Activated CD8-positive, alpha-beta memory T cell treated with anti-CD3 and anti-CD28 coated beads for 24 hours (primary cell): ENCODE data around the gene ZNF750.

Experiments
- DNase-seq: peaks from one replicate; pipeline ENCODE4 v3.0.0-alpha.2; 2020

Gene ZNF750

DNA sequence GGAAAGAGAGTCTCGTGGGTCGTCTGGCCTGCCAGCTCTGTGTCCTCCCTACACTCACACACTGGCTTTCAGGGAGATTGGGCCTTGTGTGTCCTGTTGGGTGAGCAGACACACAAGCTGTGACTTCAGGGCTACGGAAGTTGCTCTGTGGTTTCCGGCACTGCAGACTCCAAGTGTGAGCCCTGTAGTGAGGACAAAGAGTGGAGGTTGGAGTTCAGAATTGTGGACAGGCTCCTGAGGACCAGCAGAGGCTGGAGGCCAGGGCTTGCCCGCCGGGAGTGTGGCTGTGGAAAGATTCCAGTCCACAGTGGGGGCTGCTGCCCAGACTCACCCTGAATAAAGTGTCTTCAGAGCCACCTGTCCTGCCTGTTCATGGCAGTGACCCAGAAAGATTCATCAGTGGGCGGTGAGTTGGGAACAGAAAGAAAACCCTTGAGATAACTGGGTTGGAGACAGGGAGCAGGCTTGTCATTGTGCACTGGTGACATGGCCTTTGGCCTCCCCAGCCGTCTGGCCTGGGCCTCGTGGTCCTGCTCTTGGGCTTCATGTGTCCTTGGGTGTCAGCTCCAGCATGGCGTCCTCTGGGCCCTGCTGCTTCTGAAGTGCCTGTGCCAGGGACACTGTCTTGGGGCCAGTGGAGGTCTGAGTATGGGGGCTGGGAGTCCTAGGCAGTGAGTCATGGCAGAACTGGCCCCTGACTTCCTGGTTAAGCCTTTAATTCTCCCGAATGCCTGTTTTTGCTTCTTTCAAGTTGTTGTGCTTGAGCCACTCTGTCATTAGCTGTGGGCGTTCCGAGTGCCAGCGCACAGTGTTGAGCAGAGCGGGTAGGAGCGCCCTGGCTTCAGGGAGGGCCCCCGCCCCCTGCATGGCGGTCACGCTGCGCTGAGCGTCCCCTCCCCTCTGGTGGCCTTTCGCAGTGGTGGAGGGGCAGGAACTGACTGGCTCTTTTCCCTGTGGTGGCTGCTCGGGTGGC, 19.9 kb upstream of the ZNF750 start:
- DNase-seq, result peak; percentile 72

DNA sequence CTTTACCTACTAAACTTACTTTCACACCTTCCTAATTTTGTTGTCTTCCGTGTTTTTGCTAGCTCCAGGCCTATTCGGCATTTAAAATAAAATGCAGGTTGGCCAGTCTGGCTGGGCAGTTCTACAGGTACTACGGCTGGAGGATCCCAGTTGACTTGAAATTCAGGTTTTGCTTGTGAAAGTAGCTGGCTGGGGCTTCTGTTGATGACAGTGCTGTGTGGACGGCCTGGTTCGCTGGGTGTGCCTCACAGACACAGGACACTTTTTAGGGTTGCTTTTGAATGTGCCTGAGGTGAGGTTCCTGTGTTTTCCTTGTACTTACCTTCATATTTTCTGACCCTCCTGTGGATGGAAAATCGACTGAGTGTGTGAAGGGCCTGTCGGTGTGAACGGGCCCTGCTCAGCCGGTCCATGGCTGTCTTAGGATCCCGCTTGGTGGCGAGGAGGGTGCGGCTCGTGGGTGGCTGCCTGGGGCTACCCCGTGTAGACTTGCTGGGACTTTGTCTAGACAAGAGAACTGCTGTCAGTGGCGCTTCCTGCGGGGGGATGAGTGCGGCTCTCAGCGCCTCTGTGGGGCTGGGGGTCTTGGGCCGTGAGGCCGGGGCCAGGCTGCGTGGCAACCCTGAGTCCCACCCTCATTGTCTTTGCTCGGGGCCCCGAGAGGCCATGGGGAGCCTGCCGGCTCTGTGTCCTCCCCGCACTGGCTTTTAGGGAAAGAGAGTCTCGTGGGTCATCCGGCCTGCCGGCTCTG, 18.7 kb upstream of the ZNF750 start:
- no peak for DNase-seq

DNA sequence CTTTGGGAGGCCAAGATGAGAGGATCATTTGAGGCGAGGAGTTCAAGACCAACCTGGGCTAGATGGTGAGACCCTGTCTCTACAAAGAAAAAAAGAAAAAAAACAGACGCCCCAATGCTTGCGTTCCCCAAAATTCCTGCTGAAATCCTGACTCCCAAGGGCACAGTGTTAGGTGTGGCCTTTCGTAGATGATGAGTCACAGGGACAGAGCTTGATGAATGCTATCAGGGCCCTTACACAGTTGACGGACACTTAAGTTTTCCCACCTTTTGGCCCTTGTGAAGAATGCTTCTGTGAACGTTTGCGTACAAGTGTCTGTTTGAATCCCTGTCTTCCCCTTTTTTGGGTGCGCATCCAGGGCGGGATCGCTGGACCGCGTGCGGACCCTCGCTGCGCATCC, 16.5 kb upstream of the ZNF750 start:
- no peak for DNase-seq

DNA sequence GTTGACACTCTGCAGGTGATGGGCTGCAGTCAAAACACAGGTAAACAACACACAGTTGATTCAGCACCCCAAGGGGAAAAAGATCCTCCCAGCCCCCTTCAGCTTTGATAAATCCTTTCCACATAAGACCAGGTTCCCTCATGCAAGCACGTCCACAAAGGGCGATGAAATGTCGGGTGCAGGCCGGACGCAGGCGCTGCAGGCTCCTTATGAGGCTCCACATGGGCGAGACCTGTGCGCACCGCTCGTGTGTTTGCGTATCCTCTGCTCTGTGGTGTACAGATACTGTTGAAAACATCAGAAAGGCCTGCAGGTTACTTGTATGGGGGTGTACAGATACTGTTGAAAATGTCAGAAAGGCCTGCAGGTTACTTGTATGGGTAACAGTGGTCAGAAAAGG, 14.4 kb upstream of the ZNF750 start:
- DNase-seq, result no peak

DNA sequence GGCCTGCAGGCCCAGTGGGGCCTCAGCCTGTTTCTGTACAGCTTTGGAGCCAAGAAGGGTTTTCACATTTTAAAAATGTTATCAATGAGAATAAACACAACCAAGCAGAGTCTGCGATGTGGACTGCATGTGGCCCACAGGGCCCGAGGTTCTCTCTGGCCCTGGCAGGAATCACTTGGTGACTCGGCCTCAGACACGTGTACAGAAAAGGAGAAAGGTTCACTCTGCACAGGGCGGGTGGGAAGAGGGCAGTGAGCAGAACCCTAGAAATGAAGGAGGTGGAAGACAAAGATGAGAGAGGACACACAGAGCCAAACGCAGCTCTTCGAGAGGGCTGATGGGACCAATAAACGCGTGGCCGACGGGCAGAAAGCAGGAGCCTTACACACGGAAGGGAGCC, 11.6 kb upstream of the ZNF750 start:
- DNase-seq, result no peak

DNA sequence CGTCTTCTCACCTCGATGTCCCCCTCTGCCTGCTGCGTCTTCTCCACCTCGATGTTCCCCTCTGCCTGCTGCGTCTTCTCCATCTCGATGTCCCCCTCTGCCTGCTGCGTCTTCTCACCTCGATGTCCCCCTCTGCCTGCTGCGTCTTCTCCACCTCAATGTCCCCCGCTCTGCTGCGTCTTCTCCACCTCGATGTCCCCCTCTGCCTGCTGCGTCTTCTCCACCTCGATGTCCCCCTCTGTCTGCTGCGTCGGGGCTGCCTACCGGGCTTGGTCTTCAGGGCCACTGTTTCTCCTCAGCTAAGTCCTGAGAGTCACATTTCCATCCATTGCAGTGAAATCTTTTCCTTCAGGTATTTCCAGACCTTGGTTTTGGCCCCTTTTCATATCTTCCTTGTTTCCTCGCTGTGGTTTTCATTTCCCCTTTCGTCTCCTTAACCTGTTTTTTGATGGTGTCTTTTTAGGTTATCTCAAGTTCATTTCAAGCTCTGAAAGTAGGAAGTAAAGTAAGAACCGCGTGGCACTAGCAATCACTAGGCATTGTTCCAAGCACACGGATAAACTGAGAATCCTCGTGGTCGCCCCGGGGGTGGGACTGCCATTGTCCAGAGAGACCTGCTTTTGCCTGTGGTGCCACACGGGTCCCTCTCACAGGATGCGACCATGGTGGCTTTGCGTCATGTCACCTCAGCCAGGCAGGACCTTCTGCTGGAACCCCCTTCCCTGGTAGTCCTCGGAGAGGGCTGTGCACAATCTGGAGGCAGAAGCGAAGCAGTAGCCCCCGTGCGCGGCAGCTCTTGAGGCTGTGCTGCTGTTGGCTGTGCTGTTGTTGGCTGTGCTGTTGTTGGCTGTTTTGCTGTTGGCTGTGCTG, 9.5 kb upstream of the ZNF750 start:
- no peak for DNase-seq

DNA sequence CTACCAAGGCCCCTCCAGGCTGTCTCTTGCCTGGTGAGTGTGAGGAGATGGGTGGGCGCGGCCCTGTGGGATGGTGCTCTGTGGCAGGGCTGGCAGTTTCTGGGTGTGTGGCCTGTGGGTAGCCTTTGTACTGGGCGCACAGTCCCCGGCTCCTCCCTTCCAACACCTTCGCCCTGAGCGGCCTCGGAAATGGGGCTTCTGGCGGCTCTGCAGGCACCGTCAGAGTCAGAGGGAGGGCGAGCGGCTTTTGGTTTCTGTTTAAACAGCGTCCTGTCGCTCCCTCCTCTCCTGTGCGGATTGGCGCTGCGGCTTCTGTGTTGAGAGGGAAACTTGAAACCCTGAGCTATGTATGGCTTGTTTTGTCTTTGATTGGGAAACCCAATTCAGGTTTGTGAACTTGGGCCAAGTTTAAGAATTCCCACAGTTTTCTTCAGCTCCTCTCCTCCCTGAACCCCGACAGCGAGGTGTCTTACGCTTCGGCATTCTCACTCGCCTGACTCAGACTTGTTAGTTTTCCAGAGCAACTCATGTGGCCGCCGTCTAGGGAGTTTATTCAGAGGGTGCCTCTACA, 8.3 kb upstream of the ZNF750 start:
- no peak for DNase-seq

DNA sequence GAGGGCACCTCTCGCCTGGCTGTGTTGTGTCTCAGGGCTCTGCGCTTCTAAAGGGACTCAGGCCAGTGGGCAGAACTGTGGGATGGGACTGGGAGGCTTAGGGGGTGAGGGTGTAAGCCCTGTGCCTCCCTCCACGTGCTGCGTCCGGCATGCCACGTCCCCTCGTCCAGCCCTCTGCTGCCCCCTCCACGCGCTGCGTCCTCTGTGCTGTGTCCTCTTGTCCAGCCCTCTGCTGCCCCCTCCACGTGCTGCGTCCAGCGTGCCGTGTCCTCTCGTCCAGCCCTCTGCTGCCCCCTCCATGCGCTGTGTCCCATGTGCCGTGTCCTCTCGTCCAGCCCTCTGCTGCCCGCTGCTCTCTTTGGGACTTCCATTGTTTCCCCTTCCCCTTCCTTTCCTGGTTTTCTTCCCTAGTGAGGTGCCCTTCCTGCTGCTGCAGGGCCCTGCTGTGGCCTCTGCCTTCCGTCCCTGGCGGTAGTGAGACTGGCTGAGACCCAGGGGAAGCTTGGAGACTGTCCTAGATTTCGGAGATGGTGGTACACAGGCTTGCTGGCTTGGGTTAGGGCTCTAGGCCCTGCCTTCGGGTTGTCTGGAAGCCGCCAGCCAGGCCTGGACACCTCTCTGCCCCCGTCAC, 6.4 kb upstream of the ZNF750 start:
- no peak for DNase-seq

DNA sequence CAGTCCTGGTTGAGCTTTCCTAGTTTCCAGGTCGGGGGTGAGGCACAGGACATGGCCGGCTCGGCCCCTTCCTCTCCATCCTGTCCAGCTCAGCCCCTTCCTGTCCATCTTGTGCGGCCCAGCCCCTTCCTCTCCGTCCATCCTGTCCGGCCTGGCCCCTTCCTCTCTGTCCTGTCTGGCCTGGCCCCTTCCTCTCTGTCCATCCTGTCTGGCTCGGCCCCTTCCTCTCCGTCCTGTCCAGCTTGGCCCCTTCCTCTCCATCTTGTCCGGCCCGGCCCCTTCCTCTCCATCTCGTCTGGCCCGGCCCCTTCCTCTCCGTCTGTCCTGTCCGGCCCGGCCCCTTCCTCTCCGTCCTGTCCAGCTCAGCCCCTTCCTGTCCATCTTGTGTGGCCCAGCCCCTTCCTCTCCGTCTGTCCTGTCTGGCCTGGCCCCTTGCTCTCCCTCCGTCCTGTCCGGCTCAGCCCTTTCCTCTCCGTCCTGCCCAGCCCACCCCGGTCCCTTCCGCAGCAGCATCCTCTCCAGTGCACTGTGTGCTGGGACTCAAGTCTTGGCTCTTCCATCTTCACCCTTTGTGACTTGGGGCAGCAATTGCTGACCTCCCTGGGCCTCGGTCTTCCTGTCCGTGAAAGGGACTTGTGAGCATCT, 5.5 kb upstream of the ZNF750 start:
- no peak for DNase-seq

DNA sequence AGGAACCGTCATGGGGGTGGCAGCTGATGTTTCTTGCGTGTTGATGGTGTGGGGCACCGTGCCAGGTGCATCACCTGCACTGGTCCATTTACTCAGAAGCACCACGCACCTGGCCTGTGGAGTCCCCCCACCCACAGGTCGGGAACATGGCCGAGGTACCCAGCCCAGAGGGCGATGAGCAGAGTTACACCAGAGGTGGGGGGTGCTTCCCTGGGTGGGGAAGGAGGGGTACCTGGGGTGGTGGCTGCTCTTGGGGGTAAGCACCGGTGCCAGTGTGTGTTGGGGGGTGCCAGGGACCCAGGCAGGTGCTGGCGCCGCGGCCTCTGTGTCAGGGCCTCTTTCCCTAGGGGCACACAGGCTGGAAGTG, 5.0 kb upstream of the ZNF750 start:
- no peak for DNase-seq

DNA sequence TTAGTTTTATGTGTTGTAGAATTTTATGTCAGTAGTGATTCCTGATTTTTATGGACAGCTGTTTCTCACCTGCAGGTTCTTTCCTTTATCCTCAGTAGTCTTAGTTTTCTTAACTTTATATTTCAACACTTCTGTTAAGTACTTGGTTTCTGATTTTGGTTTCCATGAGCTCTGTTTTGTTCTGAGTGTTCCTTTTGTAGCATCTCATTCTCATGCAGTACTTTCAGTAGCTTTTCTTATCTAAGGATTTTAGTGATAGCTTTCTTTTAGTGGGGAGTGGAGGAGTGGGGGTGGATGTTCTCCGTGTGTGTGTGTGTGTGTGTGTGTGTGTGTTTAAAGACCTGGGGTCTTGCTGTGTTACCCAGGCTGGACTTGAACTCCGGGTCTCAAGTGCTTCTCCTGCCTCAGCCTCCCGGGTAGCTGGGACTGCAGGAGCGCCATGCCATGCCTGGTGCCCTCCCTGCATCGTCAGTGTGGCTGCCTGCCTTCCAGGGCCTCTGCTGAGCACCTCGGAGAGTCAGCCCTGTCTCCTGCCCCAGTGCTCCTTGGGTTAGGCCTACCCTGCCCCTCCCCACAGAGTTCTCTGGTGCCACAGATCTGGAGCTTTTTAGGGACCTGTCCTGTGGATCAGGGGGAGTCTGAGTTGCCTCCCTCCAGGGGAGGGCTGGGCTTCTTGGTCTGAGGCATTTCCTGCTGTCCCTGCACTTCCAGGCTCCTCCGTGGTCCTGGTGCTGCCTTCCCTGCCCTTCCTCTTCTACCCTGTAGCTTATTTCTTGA, 4.3 kb upstream of the ZNF750 start:
- no peak for DNase-seq

DNA sequence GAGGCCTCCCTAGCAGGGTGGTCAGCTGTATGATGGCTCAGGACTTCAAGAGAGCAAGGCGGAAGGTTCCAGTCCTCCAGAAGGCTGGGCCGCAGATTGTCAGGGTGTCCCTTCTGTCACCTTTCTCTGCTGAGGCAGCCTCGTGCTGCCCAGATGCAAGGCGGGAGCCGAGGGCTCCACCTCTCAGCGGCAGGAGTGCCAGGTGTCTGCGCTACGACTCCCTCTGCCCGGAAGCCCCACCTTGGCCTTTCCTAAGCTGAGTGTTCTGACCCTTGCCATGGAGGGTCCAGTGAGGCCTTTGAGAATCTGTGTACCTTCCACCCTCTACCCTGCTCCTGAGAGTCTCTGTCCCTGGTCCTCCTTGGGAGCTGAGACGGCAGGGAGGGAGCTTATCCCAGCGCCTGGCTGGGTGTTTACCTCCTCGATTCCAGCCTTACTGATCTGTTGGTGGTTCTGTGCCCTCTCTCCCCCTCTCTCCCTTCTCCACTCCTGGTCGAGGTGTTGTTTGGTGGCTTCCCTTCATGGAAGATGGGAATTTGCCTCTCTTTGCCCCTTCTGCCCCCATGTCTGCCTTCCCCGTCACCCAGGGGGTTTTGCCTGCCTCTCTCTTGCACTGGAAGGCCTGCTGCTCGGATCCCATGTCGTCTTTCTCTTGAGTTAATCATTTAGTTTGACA, 2.2 kb upstream of the ZNF750 start:
- DNase-seq, result no peak

DNA sequence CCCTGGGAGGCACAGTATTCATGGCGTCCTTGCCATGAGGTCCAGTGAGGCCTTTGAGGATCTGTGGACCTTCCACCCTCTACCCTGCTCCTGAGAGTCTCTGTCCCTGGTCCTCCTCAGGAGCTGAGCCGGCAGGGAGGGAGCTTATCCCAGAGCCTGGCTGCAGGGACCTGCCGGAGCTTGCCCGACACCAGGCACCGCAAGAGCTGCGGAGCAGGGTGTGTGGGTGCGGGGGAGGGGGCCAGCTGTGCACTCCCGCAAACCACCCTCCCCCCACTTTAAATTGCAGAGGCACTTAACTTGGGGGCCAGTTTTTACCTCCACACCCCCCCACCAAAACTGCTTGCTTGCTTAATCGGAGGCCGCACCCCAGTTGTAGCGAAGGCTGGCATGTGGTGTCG, 609 bp upstream of the ZNF750 start:
- no peak for DNase-seq

DNA sequence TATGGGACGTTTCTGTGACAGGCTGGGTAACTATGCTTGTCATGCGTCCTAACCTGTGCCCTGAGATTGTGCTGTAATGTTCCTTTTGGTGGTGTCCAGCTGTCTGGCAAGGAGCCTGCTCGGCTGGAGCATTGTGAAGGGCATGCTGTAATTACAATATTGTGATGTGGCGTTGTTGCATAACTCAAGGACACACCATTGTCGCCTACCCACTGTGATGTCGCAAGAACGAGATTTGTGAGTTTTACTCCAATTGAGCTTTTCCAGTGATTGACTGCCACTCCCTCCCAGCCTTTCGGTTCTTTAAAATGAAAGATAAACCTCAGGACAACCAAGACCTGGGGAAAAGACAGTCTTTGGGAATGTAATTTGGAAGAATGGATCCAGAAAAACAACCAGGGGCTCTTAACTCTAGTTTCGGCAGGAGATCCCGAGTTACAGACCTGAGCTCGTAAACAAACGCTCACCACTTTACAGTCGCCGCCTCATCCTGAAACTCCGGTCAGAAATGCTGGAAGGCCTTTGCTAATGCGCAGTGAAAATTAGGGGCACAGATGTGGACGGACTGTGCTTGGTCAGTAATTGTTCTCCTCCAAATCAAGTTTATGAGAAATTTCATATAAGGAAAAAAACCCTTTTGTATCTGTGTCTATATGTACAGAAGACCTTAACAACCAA, 1.3 kb downstream of the ZNF750 start:
- no peak for DNase-seq

DNA sequence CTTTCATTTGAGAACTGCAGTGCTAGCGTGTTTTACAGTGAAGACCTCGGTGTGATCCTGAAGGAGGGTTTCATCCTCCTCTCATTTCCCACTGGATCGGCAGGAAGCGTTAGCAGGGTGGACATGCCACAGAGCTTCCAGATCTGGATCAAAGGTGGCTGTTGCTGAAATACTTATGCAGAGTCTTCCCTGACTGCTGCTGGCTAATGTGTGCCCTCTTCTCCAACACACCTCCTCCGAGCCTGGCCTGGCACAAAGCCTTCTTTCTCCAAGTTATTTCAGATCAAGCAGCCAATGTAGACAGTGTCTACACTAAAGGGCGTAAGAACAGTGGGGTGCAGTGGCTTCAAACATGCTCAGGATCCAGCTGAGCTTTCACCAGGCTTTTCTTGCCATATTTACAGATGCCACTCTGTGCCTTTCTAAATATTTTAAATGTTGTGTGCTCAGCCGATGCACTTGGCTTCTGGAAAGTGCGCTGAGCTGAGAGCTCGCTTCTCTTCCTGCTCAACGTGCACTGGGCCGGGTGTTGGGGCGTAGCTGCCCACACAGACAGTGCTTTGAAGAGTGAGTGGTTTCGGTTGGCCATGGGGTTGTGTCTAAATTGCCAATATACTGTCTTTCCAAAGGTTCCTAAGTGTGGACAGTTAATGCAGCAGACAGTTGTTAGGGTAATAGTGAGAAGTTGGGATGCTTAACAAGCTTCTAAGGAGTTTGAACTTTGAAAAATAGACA, 2.1 kb downstream of the ZNF750 start:
- DNase-seq, result no peak

DNA sequence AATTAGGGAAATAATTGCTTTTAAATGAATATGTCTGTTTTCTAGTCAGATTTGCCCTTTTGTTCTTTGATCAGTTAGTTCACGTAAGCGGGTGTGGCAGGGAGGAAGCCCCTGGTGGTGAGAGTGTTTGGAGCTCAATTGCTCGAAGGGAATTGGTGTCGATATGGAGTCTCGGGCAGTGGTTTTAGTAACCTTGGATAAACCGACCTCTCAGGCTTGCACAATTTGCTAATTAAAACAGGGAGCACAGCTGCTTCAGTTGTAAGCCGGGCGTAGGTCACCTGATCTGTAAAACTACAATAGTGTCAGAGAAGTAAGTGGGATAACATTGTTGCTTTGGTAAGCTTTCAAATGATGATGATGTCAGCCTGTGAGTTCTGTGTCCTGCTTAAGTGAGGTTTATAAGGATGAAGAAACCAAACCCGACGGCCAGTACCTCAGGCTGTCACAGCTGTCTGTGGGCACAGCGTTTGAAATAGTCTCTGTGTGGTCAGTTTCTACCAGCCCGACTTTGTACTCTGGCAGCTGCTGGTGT, 2.9 kb downstream of the ZNF750 start:
- no peak for DNase-seq

DNA sequence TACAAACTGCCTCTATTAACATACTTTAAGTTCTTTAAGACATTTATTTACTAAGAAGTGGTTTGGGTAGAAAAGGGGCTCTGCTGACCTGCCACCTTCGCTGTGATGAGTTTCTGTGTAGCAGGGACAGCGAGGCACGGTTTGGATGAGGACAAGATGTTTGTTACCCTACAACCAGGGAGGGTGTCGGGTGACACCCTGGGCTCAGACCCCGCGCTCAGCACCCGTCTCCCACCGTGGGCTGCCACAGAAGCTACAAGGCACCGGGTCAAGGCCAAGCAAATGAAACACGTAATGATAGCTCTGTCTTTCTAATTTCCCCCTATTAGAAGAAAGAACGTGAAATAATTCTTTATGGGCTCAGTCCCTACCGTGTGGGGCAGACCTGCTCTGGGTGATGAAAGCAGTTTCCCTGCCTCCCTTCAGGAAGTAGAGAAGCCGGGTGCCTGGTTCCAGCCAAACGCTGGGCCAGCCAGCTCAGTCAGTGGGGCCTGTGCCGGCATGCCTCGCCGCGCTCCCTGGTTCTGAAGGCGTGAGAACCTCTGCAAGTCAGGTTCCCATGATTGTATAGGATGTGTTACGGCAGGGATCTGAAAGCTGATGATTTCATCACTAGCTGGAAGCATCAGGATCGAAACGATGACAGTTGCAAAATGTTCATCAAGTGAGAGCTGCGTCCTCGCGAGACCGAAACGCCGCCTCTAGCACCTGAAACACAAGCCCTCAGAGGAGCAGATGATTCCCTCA, 3.9 kb downstream of the ZNF750 start:
- DNase-seq, result no peak

DNA sequence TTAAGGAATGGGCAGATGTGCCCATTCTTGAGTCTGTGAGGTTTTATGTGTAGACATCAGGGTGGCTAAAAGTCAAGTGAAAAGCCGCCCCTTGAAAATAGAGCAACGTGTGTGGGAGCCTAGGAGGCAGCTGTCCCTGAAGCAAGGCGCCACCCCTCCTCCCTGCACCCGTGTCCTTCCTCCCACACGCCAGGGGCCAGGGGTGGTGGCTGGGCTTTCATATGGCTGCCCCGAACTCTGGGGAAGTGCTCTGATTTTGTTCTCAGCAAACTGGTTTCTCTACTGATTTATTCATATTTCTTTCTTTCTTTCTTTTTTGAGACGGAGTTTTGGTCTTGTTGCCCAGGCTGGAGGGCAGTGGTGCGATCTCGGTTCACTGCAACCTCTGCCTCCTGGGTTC, 4.7 kb downstream of the ZNF750 start:
- DNase-seq, result no peak
